ENCODE measurements around the gene NINJ1.

The NINJ1 gene

GRCh38 chr9:93086447-93087224, 47.4 kb downstream of the NINJ1 start:
- DNase-seq = no peak

GRCh38 chr9:93085676-93086075, 48.4 kb downstream of the NINJ1 start:
- no peak for DNase-seq

GRCh38 chr9:93084471-93084881, 49.6 kb downstream of the NINJ1 start:
- no peak for DNase-seq

GRCh38 chr9:93083592-93084470, 50.2 kb downstream of the NINJ1 start:
- DNase-seq = peak; percentile 58 to 69

GRCh38 chr9:93082841-93083411, 51.1 kb downstream of the NINJ1 start:
- DNase-seq = peak in 1 of 2 experiments; percentile 31

- DNase-seq = no peak
Observed at GRCh38 chr9:93081931-93082330, 52.1 kb downstream of the NINJ1 start.

GRCh38 chr9:93081081-93081529, 52.9 kb downstream of the NINJ1 start:
- no peak for DNase-seq

GRCh38 chr9:93080406-93080805, 53.6 kb downstream of the NINJ1 start:
- no peak for DNase-seq

- DNase-seq = no peak
Observed at GRCh38 chr9:93079371-93079770, 54.7 kb downstream of the NINJ1 start.

GRCh38 chr9:93077811-93078210, 56.2 kb downstream of the NINJ1 start:
- no peak for DNase-seq

- DNase-seq = no peak
Observed at GRCh38 chr9:93077367-93077766, 56.7 kb downstream of the NINJ1 start.

- no peak for DNase-seq
Observed at GRCh38 chr9:93076792-93077128, 57.3 kb downstream of the NINJ1 start.

- DNase-seq = no peak
Observed at GRCh38 chr9:93076101-93076791, 57.8 kb downstream of the NINJ1 start.

- DNase-seq = no peak
Observed at GRCh38 chr9:93072383-93072795, 61.7 kb downstream of the NINJ1 start.
